ENCODE data around the gene DRG1. TPM values are rescaled to one million over a fixed set of nuclear protein-coding genes. Genes with fewer than 3 reads are reported as not detected.

DRG1 gene
- total RNA-seq, 1 experiment from 2014 or later: 84.8 TPM

DNA sequence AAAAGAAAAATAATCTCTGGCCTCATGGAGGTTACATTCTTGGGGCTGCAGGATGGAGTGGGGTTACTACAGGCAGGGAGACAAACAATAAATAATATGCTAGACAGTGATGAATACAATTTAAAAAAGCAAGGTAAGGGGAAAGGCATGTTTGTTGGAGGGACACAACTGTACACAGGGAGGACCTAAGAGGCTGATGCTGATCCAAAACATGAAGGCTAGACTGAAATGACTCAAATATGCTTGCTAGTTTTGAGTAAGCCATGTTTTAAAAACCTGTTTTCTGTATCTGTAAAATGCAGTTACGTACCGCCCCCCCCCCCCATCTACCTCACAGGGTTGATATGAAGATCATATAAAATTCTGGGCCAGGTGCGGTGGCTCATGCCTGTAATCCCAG, 46.2 kb downstream of the DRG1 start:
- ChIA-PET CTCF (interaction anchor here (0.7 kb wide), 1 partner anchor 102 kb away, joined by 5 read pairs; no protein-coding TSS in a partner anchor), POLR2A (no interaction called here)
- Mint-ChIP-seq H3K27me3 (ENCODE audit: insufficient read depth, unreplicated experiment) (no peaks in the 10 kb centered on the region), H3K36me3 (ENCODE audit: insufficient read depth, unreplicated experiment) (peaks cover 81% of the 10 kb centered on the region), H3K9me3 (ENCODE audit: unreplicated experiment) (no peaks in the 10 kb centered on the region), H3K4me3 (ENCODE audit: unreplicated experiment) (no peak overlapping the region), H3K27ac (ENCODE audit: low read depth, unreplicated experiment) (peak overlapping the region; percentile 12), H3K4me1 (ENCODE audit: insufficient read depth, unreplicated experiment) (no peaks in the 10 kb centered on the region)
- BruUV-seq (replicated peaks): no TSS peak
- no peak for DNase-seq (ENCODE audit: unreplicated experiment)
- intact Hi-C loops (cut with micrococcal nuclease): no loop called here
- TF ChIP-seq, protein P1, sequence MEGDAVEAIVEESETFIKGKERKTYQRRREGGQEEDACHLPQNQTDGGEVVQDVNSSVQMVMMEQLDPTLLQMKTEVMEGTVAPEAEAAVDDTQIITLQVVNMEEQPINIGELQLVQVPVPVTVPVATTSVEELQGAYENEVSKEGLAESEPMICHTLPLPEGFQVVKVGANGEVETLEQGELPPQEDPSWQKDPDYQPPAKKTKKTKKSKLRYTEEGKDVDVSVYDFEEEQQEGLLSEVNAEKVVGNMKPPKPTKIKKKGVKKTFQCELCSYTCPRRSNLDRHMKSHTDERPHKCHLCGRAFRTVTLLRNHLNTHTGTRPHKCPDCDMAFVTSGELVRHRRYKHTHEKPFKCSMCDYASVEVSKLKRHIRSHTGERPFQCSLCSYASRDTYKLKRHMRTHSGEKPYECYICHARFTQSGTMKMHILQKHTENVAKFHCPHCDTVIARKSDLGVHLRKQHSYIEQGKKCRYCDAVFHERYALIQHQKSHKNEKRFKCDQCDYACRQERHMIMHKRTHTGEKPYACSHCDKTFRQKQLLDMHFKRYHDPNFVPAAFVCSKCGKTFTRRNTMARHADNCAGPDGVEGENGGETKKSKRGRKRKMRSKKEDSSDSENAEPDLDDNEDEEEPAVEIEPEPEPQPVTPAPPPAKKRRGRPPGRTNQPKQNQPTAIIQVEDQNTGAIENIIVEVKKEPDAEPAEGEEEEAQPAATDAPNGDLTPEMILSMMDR (IDR thresholded peaks at IDR 0.05; ENCODE audit: unreplicated experiment): no peak

DNA sequence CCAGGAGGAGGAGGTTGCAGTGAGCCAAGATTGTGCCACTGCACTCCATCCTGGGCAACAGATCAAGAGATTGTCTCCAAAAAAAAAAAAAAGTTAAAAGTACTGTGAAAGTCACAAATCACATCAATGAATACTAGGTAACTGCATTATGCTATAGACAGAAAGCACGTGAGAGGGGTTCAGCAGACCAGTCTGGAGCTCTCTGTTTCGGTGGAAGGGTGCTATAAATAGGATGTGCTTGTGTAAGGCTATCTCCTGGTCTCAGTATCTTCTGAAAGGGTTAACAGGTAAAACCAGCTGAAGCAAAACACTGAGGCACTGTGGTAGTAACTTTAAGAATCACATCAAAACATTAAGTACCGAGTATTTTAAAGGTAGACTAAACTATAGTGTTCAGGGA, 46.8 kb downstream of the DRG1 start:
- H3K36me3 Mint-ChIP-seq (ENCODE audit: insufficient read depth, unreplicated experiment): peaks cover 76% of the 10 kb centered on the region

DNA sequence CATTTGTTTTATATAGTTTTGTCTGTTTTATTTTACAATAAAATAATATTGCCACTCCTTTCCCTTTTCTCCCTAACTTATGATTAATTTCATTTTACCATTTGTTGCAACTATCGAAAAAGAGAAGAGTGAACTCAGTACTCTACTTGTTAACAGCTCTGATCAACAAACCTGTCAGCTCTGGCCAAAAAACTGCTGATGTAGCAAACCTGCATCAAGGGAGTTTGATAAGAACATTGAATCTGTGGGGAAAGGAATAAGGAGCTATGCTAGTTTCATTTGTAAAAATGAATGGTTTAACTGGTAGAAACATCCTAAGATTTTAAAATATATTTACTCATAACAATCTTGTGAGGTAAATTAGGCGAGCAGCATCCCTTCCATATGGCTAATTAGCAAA, 47.4 kb downstream of the DRG1 start:
- no peaks in the 10 kb centered on the region for H3K9me3 Mint-ChIP-seq (ENCODE audit: unreplicated experiment)
- CTCF ChIA-PET: interaction anchor here (0.6 to 1.2 kb wide), 2 partner anchors 22 to 107 kb away, joined by 3 read pairs; no protein-coding TSS in a partner anchor

More for the DNA sequence above, 46.8 kb downstream of the DRG1 start:
- intact Hi-C loops (cut with micrococcal nuclease): no loop called here
- POLR2A ChIA-PET: no interaction called here
- no peak for DNase-seq (ENCODE audit: unreplicated experiment)
- no TSS peak for BruUV-seq (replicated peaks)
- H3K27me3 Mint-ChIP-seq (ENCODE audit: insufficient read depth, unreplicated experiment): no peaks in the 10 kb centered on the region
- TF ChIP-seq, protein P1 (IDR thresholded peaks at IDR 0.05; ENCODE audit: unreplicated experiment): no peak
- H3K4me1 Mint-ChIP-seq (ENCODE audit: insufficient read depth, unreplicated experiment): no peaks in the 10 kb centered on the region
- CTCF ChIA-PET: interaction anchor here (0.6 to 1.2 kb wide), 3 partner anchors 22 to 106 kb away, joined by 3 to 5 read pairs (median 3); no protein-coding TSS in a partner anchor
- H3K4me3 Mint-ChIP-seq (ENCODE audit: unreplicated experiment): no peak overlapping the region
- H3K27ac Mint-ChIP-seq (ENCODE audit: low read depth, unreplicated experiment): no peak overlapping the region
- no peaks in the 10 kb centered on the region for H3K9me3 Mint-ChIP-seq (ENCODE audit: unreplicated experiment)

DNA sequence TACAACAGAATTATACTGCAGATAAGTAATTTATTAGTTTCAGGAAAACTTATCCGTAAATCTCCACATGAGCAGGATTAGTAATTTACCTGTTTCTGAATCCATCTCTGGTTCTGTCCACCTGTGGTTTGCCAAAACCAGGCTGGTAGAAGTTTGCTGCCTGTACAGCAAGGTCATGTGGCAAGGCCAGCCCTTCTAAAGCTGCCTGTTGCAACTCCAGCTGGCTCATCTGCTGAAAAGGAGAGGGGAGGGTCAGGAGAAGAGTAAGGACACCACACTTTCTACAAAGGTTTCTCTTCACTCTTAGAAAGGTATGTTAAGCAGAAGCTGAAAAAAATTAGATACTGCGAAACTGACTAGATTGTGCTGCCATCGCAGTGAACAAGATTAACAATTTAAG, 47.9 kb downstream of the DRG1 start:
- no peaks in the 10 kb centered on the region for H3K9me3 Mint-ChIP-seq (ENCODE audit: unreplicated experiment)
- H3K27ac Mint-ChIP-seq (ENCODE audit: low read depth, unreplicated experiment): no peak overlapping the region
- ChIA-PET CTCF (interaction anchor here (1.6 kb wide), 1 partner anchor 19 kb away, joined by 5 read pairs; no protein-coding TSS in a partner anchor), POLR2A (interaction anchor here (0.9 kb wide), 1 partner anchor 10 kb away, joined by 3 read pairs; no protein-coding TSS in a partner anchor)
- TF ChIP-seq, protein P1 (IDR thresholded peaks at IDR 0.05; ENCODE audit: unreplicated experiment): no peak
- no TSS peak for BruUV-seq (replicated peaks)
- no peak for DNase-seq (ENCODE audit: unreplicated experiment)
- H3K4me3 Mint-ChIP-seq (ENCODE audit: unreplicated experiment): no peak overlapping the region
- H3K27me3 Mint-ChIP-seq (ENCODE audit: insufficient read depth, unreplicated experiment): no peaks in the 10 kb centered on the region
- H3K36me3 Mint-ChIP-seq (ENCODE audit: insufficient read depth, unreplicated experiment): peaks cover 74% of the 10 kb centered on the region
- peaks cover 6% of the 10 kb centered on the region for H3K4me1 Mint-ChIP-seq (ENCODE audit: insufficient read depth, unreplicated experiment)
- intact Hi-C loops (cut with micrococcal nuclease): no loop called here

More for the DNA sequence above, 47.4 kb downstream of the DRG1 start:
- POLR2A ChIA-PET: no interaction called here
- H3K27ac Mint-ChIP-seq (ENCODE audit: low read depth, unreplicated experiment): no peak overlapping the region
- H3K4me3 Mint-ChIP-seq (ENCODE audit: unreplicated experiment): no peak overlapping the region
- no peaks in the 10 kb centered on the region for H3K27me3 Mint-ChIP-seq (ENCODE audit: insufficient read depth, unreplicated experiment)
- peaks cover under 1% of the 10 kb centered on the region for H3K4me1 Mint-ChIP-seq (ENCODE audit: insufficient read depth, unreplicated experiment)
- BruUV-seq (replicated peaks): no TSS peak
- DNase-seq (ENCODE audit: unreplicated experiment): no peak
- peaks cover 76% of the 10 kb centered on the region for H3K36me3 Mint-ChIP-seq (ENCODE audit: insufficient read depth, unreplicated experiment)
- intact Hi-C loops (cut with micrococcal nuclease): no loop called here
- TF ChIP-seq, protein P1 (IDR thresholded peaks at IDR 0.05; ENCODE audit: unreplicated experiment): no peak
